ENCODE data around the gene AHNAK2.

AHNAK2 gene

GRCh38 chr14:104979758-104980610 is 1.8 kb upstream of the AHNAK2 start:
- peak in 1 of 2 experiments; percentile 68 for DNase-seq (ENCODE audit: low read depth in 1 of 2, low spot score in 1 of 2)
- TF ChIP-seq JUND (IDR thresholded peaks at IDR 0.05; ENCODE audit: low read depth): no peak
- in situ Hi-C loops (cut with HindIII; ENCODE audit: low pct_unique_long_range_greater_than_20kb, low sequenced_read_pairs): no loop called here

DNA sequence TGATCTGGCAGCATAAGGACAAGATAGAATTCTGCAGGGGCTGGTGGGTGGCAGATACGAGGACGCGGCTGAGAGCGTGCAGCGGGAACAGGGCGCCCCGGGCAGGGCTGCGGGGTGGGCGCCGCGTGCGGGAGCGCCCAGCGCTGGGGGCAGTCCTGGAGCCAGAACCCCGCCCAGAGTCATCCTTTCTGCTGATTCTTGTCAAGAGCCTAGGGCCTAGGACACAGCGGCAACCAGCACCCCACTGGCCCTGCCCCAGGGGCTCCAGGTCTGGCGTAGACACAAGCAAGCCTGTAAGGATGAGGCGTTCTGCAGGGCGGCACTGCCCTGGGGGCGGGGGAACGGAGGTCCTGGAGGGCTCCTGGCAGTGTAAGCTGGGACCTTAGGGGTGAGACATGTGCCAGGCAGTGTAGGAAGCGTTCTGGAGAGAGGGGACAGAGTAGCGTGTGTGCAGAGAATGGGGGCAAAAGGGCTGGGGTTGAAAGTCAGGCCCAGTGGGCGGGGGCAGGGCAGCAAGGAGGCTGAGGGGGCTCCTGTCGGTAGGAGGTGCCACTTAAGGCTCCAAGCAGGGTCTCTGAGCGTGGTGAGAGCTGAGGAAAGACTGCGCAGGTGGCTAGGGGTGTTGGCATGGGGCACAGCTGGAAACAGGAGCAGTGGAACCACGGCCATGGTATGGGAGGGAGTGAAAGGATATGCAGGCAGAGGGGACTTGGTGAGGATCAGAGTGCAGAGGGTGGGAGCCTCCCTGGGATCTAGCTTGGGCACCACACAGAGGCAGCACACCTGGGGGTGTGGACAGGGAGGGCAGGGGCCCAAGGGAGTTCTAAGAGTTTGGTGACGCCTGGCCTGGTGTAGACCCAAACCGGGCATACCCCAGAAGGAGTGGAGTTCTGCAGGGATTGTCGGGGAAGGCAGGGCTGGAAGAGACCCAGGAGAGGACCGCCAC is 845 bp upstream of the AHNAK2 start:
- no peak for TF ChIP-seq JUND (IDR thresholded peaks at IDR 0.05; ENCODE audit: low read depth)
- no peak for DNase-seq (ENCODE audit: low read depth in 1 of 2, low spot score in 1 of 2)
- in situ Hi-C loops (cut with HindIII; ENCODE audit: low pct_unique_long_range_greater_than_20kb, low sequenced_read_pairs): no loop called here

- DNase-seq (ENCODE audit: low read depth in 1 of 2, low spot score in 1 of 2): no peak
- in situ Hi-C loops (cut with HindIII; ENCODE audit: low pct_unique_long_range_greater_than_20kb, low sequenced_read_pairs): no loop called here
- no peak for TF ChIP-seq JUND (IDR thresholded peaks at IDR 0.05; ENCODE audit: low read depth)
Observed at GRCh38 chr14:104977008-104977680, 1.0 kb downstream of the AHNAK2 start.

GRCh38 chr14:104976198-104977007 is 1.8 kb downstream of the AHNAK2 start:
- DNase-seq (ENCODE audit: low read depth in 1 of 2, low spot score in 1 of 2): peak; percentile 84 to 93
- no peak for TF ChIP-seq JUND (IDR thresholded peaks at IDR 0.05; ENCODE audit: low read depth)
- in situ Hi-C loops (cut with HindIII; ENCODE audit: low pct_unique_long_range_greater_than_20kb, low sequenced_read_pairs): no loop called here

- DNase-seq (ENCODE audit: low read depth in 1 of 2, low spot score in 1 of 2): no peak
- no peak for TF ChIP-seq JUND (IDR thresholded peaks at IDR 0.05; ENCODE audit: low read depth)
- in situ Hi-C loops (cut with HindIII; ENCODE audit: low pct_unique_long_range_greater_than_20kb, low sequenced_read_pairs): no loop called here
Observed at GRCh38 chr14:104975481-104976197, 2.5 kb downstream of the AHNAK2 start.

DNA sequence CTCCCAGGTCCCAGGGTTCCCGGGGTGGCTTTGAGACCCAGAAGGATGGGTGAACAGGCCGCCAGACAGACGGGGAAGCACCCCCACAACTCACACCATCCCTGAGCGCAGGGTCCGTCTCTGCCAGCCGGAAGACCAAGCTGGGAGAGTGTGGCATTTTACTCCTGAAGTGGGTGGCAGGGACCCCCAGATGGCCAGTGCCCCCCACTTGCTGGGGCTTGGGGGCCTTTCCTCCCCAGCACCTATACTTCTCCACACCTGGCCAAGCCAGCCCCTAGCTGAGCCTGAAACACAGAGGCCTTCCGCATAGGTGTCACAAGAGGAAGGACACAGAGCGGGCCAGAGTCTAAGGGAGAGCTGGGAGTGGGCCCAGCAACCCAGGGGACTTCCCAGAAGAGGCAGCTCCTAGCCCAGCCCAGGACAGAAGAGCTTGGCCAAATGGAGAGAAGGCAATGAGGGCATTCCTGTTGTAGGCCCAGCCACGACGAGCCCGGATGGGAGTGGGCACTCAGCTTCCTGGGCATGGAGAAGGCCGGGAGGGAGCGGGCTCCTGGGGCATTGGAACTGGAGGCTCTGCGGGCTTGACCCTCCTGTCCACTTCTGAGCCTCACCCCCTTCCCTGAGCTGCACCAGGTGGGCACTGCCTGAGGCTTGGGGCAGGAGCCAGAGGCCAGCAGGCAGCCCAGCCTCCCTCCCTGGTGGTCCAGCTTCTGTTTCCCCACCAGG is 3.3 kb downstream of the AHNAK2 start:
- DNase-seq (ENCODE audit: low read depth in 1 of 2, low spot score in 1 of 2): no peak
- in situ Hi-C loops (cut with HindIII; ENCODE audit: low pct_unique_long_range_greater_than_20kb, low sequenced_read_pairs): no loop called here
- TF ChIP-seq JUND (IDR thresholded peaks at IDR 0.05; ENCODE audit: low read depth): no peak

GRCh38 chr14:104974146-104974541 is 4.0 kb downstream of the AHNAK2 start:
- TF ChIP-seq JUND (IDR thresholded peaks at IDR 0.05; ENCODE audit: low read depth): no peak
- in situ Hi-C loops (cut with HindIII; ENCODE audit: low pct_unique_long_range_greater_than_20kb, low sequenced_read_pairs): no loop called here
- no peak for DNase-seq (ENCODE audit: low read depth in 1 of 2, low spot score in 1 of 2)

DNA sequence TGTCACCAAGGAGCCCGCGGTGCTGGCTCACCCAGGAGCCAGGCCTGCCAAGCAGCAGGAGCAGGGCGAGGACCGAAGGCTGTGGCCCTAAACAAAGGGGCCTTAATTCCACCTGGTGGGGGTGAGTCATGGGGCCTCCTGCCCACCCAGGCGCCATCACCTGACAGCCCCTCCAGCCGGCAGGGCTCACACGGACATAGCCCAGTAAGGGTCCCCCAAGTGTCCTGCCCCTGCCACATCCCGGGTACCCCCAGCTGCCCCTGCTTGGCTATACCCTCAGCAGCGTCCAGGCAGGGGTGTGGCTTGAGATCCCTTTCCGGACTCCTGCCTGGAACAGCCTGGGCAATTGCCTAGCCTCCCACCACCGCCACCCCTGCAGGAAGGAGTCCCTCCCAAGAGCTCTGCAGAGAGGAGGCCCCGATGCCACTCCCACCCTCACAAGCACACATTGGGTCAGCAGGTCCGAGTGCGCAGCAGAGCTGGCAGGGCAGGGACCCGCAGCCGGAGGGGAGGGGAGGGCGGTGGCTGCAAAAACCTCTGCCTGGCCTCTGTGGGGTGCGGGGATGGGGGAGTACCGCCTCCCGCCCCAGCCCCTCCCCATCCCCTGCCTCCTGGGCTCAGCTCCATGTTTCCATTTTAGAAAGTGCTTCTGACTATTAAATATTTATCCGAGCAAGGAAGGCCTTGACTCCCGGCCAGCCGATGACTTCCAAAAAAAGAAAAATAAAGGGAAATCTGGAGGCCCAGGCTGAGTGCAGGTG is 4.6 kb downstream of the AHNAK2 start:
- no peak for TF ChIP-seq JUND (IDR thresholded peaks at IDR 0.05; ENCODE audit: low read depth)
- in situ Hi-C loops (cut with HindIII; ENCODE audit: low pct_unique_long_range_greater_than_20kb, low sequenced_read_pairs): no loop called here
- DNase-seq (ENCODE audit: low read depth in 1 of 2, low spot score in 1 of 2): no peak

DNA sequence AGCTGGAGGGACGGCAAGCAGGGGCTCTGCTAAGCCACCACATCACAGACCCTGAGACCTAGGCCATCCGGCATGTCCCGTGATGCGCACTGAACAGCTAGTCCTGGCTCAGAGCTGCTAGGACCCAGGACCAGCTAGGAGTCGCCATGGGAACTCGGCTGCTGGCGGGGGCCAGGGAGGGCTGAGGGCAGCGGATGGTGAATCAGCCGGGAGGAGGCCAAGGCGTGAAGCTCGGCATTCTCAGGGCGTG is 5.1 kb downstream of the AHNAK2 start:
- DNase-seq (ENCODE audit: low read depth in 1 of 2, low spot score in 1 of 2): no peak
- no peak for TF ChIP-seq JUND (IDR thresholded peaks at IDR 0.05; ENCODE audit: low read depth)
- in situ Hi-C loops (cut with HindIII; ENCODE audit: low pct_unique_long_range_greater_than_20kb, low sequenced_read_pairs): no loop called here

- TF ChIP-seq JUND (IDR thresholded peaks at IDR 0.05; ENCODE audit: low read depth): no peak
- in situ Hi-C loops (cut with HindIII; ENCODE audit: low pct_unique_long_range_greater_than_20kb, low sequenced_read_pairs): no loop called here
- peak; percentile 87 to 89 for DNase-seq (ENCODE audit: low read depth in 1 of 2, low spot score in 1 of 2)
Observed at GRCh38 chr14:104972301-104973134, 5.7 kb downstream of the AHNAK2 start.

Data from T47D (cell line).